Bronchus fibroblast of lung (primary cell): ENCODE measurements around the gene MAPK8IP1. TPM values are rescaled to one million over a fixed set of nuclear protein-coding genes. Genes with fewer than 3 reads are reported as not detected.

Experiments used
- total RNA-seq: library from RNA; depleted of rRNA; stranded (reverse); fragments of >200 nt; gene quantifications from 2 replicates; pipeline ENCODE4 v1.2.3, GENCODE V29; 2015

MAPK8IP1 gene
- total RNA-seq, result 8.8 and 11.6 TPM in 2 replicates

GRCh38 chr11:45885274-45885920 is at the start of gene MAPK8IP1:
Gene MAPK8IP1, plus strand, starts transcription at chr11:45885651. Its CDS starts 170 bp downstream, at chr11:45885821.

GRCh38 chr11:45846974-45847910 is 38.2 kb upstream of the MAPK8IP1 start, which contains the start of gene CRY2:
Gene CRY2, plus strand, starts transcription at chr11:45847475. Its CDS starts 16 bp downstream, at chr11:45847491.

GRCh38 chr11:45906965-45907611 is 21.6 kb downstream of the MAPK8IP1 start, which contains the start of gene FREY1:
Gene FREY1, minus strand, starts transcription at chr11:45907271. Its CDS starts 26 bp downstream, at chr11:45907245.

GRCh38 chr11:45917623-45918330 is 32.3 kb downstream of the MAPK8IP1 start, which contains the start of gene PEX16:
Gene PEX16, minus strand, starts transcription at chr11:45917877. Its CDS starts 66 bp downstream, at chr11:45917811.

GRCh38 chr11:45922425-45923082 is 37.1 kb downstream of the MAPK8IP1 start, which contains the start of gene LARGE2:
Gene LARGE2, plus strand, starts transcription at chr11:45922656. Its CDS starts 227 bp downstream, at chr11:45922883.

Other genes starting within 250 kb of the MAPK8IP1 start
- gene CHST1, start 220.0 kb upstream of the MAPK8IP1 start, total RNA-seq, result 0.67 and 0.74 TPM in 2 replicates
- gene SLC35C1, start 80.5 kb upstream of the MAPK8IP1 start, total RNA-seq, result 22.0 and 25.2 TPM in 2 replicates
- 4.3 and 5.9 TPM in 2 replicates for gene CRY2, start 38.2 kb upstream of the MAPK8IP1 start, total RNA-seq
- 0.34 TPM in 1 of 2 replicates, not detected in the other for gene FREY1, start 21.6 kb downstream of the MAPK8IP1 start, total RNA-seq
- gene PEX16, start 32.2 kb downstream of the MAPK8IP1 start, total RNA-seq, result 23.7 and 33.0 TPM in 2 replicates
- gene LARGE2, start 37.0 kb downstream of the MAPK8IP1 start, total RNA-seq, result 0.15 and 0.17 TPM in 2 replicates
- gene PHF21A, start 235.8 kb downstream of the MAPK8IP1 start, total RNA-seq, result 7.4 and 15.3 TPM in 2 replicates